GM19328 (cell line): ENCODE results near the gene SPEM3.

Experiments used
- ATAC-seq: cut with Tn5 transposase; IDR thresholded peaks from one replicate; pipeline ENCODE4 v1.9.1; 2021; ENCODE audit warnings: mild to moderate bottlenecking, moderate library complexity; ENCODE audit not compliant: unreplicated experiment

The SPEM3 gene

DNA sequence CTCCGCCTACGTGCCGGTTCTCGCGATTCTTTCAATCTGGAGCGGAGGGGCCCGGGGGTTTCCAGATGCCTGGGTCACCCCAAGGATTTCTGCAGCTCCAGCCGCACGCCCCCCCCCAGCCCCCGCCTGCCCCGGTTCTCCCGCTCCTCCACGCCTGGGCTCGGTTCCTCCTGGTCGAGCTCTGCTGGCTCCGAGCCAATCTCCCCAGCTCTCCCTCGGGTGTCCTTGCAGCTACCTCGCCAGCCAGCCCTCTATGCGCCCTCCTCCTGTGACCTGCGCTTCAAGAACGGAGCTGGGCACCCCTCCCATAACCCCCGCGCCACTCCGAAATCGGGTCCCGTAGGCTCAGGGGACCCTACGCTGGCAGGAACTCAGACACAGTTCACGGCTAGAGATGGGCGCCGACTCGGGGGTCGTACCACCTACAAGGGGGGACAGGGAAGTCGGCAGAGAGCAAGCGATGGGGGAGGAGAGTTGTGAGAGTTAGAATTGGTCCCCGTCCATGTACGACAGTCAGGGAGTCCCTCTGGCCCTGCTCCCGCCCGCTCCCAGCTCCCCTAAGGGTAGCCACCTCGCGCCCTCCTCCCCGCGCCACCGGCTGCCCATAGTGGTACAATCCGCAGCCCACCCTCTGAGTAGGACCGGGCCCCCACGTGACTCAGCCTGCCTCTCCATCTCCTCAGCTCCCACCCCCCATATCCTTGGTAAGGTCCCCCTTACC is 11.6 kb downstream of the SPEM3 start:
- ATAC-seq = no peak

DNA sequence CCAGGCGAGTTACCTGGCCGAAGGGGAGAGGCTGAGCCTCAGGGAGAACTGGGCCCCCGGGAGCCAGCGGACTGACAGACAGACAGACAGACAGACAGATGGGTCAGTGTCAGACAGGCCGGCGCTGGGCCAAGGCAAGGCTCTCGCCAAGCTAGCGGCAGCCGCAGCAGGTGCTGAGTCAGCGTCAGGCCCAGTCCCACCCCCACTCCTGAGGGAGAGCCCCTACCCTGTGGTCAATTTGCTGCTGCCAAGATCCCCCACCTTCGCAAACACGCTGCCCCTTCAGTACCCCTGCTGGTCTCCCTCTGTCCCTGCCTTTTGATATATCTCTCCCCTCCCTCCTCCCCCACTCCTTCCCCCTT is 12.2 kb downstream of the SPEM3 start:
- no peak for ATAC-seq

DNA sequence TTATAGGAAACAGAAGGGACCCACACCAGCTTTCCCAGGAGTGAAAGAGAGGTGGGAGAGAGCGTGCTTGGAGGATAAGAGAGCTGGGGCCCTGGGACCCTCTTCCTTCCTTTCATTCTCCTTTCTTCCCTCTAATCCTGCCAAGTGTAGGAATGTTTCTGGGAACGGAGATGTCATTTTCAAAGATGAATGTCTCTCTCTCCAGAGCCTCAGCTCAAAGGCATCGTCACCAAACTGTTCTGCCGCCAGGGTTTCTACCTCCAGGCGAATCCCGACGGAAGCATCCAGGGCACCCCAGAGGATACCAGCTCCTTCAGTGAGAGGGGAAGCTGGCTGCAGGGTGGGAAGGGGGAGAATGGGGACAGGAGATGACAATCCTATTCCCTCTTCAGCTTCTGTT is 12.6 kb downstream of the SPEM3 start:
- no peak for ATAC-seq

DNA sequence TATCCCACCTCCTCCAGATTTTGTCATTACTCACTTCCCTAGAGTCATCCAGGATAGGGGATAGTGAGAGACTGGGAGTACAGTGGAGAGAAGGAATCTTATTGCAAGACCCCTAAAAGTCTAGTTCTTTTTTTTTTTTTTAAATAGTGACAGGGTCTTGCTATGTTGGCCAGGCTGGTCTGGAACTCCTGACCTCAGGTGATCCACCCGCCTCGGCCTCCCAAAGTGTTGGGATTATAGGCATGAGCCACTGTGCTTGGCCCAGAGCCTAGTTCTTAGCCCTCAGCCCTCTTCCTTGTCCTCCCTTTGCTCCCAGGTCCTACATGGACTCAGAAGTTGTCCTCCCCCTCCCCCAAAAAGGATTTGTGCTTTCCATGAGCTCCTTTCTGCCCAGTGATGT is 13.5 kb downstream of the SPEM3 start:
- no peak for ATAC-seq

DNA sequence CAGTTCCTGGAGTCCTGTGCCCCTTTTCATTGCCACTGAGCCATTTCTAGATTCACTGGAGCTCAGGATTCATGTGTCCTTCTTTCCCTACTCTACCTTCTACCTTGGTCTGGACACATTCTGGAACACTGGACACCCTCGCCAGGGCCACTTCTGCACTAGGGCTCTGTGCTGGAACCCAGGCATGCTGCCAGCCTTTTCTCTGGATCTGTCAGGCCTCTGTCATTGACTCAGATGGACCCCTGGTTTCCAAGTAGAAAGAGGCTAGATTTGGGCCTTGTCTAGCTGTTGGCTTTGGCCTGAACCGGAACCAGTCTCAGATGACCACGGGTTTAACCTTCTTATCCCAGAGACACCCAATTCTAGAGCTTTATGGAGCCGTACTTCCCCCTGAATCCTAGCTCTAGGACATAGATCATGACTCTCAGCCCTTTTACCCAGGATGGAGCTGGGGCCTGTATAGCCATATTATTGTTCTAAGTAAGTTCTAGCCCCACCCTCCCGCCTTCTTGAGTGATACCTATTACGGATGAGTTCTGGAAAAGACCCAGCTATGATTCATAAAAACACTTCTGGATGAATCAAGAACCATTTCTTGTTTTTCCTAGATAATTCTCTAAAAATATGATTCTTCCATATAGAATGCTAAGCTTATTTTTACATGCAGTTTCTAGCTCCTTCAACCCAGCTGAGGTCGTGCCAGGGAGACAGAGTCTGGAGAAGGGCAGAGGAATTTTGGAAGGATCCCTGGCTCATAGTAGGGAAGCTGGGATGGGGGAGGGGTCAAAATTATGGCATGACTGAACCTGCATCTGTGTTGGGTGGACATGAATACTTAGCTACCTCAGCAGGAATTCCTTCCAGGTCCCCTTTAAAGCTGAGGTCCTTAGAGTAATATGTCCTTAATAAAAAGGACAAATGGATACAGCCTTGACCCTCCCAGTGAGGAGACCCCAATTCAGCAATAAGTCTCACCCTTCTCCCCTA is 15.1 kb downstream of the SPEM3 start:
- no peak for ATAC-seq

DNA sequence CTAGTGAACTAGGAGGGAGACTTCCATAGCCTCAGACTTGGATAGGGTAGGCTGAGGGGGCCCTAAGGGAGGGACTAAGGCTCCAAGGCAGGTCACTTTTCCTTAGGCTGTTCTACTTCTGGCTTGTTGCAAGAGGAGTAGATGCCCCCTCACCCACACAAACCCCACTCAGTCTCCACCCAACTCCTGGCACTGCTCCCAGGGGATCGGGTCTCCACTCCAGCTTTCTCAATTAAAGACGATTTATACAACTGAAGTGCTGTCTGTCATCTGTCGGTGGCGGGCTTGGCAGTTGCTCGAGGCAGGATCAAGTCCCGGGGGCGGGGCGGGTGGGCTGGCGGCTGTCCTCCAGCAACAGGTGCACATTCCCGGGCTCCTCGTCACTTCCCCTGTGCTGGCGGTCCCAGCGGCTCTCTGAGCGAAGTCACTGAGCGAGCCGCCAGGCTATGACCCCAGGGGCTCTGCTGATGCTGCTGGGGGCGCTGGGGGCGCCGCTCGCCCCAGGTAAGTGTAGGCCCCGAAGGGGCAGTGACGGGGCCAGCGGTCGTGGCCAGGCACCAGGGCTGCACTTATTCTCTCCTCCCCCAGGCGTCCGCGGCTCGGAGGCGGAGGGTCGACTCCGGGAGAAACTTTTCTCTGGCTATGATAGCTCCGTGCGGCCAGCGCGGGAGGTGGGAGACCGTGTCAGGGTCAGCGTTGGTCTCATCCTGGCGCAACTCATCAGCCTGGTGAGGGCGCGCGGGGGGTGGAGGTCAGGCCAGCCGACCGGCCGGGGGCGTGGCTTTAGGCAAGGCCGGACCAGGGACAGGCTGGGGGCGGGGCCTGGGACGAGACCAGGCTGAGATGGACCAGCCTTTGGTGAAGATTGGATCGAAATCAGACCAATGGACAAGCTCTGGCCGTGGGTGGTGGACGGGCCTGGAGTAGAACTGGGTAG is 16.3 kb downstream of the SPEM3 start, which contains the start of gene CHRNB1:
Gene CHRNB1 (plus strand): TSS at position 380 of the 937 bp plus-strand sequence. CDS start 67 bp downstream, at position 447.
- ATAC-seq = no peak

DNA sequence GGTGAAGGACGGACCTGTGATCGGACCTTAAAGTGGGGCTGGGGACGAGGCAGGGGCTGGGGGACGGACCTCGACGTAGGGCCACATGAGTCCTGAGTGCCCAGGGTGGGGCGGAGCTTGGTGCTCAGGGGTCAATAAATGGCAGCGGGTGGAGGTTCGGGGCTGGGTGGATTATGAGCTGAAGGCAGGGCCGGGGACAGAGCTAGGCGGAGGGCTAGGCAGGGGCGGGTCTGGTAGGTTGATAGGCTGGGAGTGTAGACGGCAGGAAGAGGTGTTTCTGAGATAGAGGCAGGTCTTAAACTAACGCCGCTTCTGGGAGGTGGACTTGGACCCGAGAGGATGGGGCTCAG is 16.9 kb downstream of the SPEM3 start:
- no peak for ATAC-seq

DNA sequence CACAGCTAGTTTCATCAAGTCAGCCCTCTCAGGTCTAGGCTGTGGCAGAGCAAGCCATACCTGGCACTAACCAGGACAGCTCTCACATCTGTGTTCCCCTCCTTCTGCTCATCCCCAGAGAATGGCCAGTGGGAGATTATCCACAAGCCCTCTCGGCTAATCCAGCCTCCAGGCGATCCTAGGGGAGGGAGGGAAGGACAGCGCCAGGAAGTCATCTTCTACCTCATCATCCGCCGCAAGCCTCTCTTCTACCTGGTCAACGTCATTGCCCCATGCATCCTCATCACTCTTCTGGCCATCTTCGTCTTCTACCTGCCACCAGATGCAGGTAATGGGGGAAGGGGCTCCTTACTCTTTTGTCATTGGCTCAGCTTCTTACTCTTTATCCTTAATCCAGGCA is 19.8 kb downstream of the SPEM3 start:
- no peak for ATAC-seq

DNA sequence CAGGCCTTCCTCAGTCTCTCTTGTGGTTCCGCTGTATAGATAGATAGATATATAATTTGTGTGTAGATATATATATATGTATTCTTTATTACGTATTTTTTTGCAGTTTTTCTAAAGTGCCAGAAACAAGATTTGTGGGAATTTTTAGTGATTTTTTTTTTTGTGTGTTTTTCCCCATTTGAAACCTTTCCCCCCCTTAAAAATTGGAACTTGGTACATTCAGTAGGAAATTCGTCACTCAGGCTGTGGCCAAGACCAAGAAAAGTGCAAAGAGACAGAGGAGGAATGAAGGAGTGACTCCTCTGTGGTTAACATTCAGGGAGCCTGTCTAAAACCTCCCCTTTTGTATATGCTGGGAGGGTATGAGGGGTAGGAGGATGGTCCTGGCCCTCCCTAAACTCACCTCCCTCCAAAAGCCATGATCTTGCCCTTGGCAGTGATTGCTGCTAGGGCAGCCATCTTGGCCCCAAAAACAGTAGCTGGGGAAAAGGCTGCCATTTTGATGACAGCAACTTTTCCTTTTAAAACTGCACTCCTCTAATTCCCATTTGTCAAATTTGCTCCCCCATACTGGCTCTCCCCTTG is 31.4 kb downstream of the SPEM3 start:
- ATAC-seq = no peak

DNA sequence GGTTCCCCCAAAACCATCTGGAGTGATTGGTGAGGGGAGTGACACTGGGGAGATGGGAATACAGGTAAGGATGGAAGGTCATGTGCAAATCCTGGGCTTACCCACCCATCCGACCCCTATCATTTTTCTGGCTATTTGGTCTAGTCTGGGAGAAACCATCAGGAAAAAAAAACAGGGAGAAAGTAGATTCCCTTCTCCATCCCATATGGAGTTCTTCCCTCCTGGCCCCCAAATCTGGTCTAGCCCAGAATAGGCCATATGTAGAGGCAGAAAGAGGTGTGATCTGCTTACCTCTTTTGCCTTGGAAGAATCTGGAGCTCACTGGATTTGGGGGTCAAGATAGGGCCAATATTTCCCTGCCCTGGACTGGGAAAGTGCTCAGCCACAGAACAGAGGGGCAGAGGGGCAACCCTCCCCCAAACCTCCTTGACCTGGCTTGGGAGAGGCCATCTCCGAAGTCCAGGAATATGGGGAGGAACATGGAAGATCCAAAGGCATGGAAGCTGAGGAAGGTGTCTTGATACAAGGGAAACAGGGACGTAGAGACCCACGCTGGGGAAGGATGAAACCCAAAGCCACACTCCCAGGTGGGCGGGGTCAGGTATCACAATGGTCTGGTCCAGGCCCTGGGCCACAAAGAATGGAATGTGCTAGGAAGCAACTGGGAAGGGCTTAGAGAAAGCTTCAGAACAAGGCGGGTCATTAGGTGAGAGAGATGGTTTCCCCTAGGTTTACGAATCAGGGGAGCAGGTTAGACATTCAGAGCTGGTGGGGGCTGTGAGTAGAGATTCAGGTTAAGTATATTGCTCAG is 32.4 kb downstream of the SPEM3 start:
- ATAC-seq = no peak

DNA sequence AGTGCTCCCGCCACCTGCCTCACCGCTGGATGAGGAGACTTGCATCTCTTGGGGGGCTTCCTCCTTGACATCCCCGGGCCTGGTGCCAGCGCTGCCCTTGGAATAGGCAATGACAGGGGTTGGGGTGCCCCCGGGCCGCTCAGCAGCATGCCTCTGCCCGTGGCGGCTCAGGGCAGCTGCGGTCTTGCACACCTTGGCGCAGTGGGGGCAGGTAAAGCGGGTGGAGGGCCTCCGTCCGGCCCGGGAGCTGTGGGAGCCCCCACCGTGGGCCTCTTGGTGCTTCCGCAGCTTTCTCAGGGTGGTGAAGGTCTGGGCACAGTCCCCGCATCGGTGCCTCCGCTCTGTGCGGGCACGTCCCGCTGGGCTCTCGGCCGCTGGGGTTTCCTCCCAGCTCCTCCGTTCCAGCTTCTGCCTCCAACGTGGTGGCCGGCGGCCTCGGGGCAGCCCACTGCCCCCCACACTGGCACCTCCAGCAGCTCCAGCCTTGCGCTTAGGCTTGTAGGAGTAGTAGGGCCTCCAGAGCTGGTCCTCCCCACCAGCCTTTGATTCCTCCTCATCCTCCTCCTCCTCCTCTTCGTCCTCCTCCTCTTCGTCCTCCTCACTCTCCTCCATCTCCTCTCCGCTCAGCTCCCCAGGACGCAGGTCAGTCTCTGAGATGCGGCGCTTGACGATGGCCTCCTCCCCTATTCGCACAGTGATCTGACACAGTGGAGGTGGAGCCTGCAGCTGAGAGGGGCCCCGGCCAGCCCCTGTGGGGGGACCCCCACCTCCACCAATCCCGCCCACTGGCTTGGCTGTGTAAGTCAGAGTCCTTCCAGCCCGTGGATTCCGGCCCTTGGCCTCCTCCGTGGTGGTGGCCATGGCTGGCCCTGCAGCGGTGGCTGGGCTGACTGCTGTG is 34.1 kb downstream of the SPEM3 start:
- no peak for ATAC-seq

DNA sequence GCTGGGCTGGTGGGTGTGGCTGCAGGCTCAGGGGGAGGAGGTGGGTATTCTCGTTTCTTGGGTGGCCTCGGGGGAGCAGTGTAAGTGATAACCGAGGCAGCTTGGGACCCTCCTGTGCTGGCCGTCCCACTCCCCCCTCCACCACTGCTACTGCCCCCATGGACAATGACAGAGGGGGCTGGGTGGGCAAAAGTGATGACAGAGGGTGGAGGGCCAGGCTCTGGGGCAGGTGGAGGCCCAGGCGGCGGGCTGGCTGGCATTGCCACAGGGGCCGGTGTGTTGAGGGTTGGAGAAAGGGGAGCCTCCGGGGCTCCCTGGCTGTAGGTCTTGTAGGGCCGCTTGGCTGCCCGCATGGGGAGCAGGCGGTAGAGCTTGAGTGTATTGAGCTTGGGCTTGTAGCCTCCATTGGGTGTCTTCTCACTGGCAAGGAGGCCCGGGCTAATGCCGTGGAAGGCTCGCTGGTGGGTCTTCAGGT is 34.8 kb downstream of the SPEM3 start:
- ATAC-seq = no peak

DNA sequence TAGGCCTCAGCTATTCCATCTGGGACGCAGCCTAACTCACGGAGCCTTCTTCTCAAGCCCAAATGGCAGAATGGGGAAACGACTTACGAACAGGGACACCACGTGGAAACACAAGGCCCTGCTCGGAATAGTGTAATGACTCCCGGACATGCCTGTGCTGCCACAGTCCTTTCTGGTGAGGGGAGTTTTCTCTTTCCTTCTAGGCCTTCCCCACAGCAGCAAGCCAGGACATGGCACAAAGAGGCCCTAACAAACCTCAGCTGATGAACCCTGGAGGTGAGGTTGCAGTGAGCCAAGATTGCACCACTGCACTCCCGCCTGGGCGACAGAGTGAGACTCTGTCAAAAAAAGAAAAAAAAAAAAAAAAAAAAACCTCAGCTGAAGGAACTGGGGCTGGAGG is 35.4 kb downstream of the SPEM3 start:
- no peak for ATAC-seq

DNA sequence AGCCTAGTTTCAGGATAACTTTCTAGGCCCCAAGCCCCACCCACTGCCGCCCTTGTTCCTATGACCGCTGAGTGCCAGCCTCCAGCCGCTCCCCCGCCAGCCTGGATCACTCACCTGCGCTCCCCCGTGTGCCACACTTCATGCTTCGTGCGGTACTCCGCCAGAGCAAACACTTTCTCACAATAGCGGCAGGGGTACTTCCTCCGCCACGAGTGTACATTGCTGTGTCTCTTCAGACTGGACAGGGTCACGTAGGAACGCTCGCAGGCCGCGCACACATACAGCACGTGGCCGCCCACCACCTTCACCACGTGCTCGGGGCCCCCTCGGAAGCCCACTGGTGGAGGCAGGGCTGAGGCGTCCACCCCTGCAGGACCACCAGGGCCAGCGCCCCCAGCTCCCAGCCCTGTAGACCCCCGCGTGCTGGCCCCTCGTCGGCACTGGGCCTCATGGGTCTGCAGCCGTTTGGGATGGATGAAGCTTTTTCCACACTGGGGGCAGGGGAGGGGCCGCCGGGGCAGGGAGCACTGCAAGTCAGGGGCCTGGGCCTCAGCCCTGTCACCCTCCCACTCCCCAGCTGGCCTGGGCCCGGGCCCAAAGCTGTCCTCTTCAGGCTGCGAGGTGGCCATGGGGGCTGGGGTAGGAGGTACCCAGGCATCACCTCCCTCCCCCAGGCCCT is 37.1 kb downstream of the SPEM3 start:
- no peak for ATAC-seq

DNA sequence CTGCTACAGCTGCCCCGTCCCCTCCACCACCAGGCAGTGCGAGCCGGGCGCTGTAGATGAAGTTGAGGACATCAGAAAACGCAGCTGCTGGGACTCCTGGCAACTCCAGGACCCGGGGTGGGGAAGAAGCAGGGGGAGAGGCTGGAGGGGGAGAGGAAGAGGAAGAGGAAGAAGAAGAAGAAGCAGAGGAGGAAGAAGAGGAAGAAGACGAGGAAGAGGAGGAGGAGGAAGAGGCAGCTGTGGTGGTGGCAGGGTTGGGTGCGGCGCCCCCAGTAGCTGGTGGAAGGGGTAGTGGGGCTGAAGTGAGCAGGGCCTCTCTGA is 37.6 kb downstream of the SPEM3 start:
- ATAC-seq = no peak

DNA sequence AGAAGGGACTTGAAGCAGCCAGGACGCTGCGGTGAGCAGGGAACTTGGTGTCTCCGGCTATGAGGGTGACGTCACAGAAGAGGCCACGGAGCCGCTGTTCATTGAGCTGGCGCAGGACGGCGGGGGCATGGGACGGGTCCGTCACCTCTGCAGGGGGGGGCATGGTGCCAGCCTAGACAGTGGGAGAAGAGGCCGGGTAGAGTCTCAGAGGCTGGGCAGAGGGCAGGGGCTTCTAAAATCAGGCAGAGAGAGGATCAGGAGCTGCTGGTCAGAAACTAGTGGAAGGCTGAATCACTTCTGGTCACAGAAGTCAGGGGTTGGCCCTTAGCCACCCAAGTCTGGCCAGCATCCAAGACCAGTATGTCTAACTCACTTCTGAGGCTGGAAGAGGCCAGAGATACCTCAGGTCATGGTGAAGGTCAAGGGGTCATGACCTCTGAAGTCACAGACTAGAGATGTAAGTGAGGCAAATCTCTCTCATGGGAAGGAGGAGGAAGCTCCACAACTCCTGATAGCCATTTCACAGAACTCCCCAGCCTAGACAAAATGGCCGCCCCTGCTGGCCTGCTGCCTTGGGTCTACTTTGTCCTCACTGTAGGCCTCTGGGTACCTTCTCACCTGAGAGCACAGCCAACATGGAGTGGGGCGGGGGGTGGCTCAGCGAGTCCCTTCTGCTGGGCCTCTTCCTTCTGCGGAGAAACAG is 38.1 kb downstream of the SPEM3 start:
- ATAC-seq = no peak

DNA sequence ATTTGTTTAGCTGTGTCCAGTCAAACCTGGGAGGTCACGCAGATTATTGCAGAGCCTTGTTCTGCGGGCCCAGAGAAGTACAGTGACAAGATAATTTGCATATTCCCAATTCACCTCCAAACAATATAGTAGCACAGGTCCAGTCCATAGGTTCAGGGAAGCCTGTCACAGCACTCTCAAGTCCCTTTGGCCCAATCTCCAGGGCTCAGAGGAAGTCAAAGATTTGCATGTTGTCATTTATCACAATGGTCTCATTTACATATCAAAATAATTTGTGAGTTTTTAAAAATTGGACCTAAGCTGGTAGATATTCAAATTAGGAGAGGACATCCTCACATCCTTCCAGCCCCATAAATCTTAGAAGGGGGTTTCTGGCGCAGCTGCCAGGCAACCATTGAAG is 38.8 kb downstream of the SPEM3 start:
- no peak for ATAC-seq

DNA sequence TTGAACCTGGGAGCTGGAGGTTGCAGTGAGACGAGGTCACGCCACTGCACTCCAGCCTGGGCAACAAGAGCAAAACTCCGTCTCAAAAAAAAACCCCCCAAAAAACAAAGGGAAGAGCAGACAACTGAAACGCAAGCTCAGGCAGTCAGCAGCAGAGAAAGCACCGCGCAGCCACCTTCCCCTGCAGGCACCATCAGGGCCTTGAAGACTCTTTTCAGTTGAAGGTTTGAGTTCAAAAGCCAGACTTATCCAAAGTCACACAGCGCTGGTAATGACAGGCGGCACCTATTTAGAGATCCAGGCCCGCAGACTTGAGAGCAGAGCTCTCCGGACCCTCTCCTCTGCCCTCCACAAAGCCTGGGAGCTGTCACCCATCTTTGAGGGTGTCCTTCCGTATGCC is 39.6 kb downstream of the SPEM3 start:
- no peak for ATAC-seq
